ENCODE data around the gene U2AF2. TPM values are rescaled to one million over a fixed set of nuclear protein-coding genes. Genes with fewer than 3 reads are reported as not detected.
"Not testable (repeated sequence)": the region's sequence is repeated elsewhere in the genome, so short reads cannot be mapped to it uniquely, and the experiment has no call there.

U2AF2 gene
- total RNA-seq, 1 donor from 2014 or later, result 194 TPM

DNA sequence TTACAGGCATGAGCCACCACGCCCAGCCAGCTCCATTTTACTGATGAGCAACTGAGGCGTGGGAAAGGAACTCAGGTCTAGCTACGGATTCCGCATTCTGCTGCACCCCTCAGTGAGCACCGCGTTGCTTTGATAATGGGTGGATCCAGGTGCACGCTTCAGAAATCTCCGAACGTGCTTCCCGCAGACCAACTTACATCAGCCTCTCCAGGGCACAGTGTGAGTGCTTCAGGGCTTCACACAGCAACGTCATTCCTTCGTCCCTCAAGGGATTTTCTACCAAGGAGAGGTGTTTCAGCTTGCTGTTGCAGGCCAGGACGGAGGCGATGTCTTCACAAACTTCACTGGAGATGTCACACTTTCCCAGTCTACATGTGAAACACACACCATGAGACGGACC is 61.7 kb downstream of the U2AF2 start:
- Histone ChIP-seq H2AFZ (ENCODE audit: low read depth, low read length) (no peak overlapping the region), H3K4me1 (ENCODE audit: insufficient read depth, low read length) (no peaks in the 10 kb centered on the region), H3K4me3 (ENCODE audit: insufficient read depth, low read depth, low read length) (no peak overlapping the region), H3K79me2 (ENCODE audit: insufficient read depth, low read length) (no peaks in the 10 kb centered on the region), H3K27ac (ENCODE audit: low read depth, low read length) (no peak overlapping the region), H3K4me2 (ENCODE audit: low read length) (no peak overlapping the region), H4K20me1 (ENCODE audit: insufficient read depth, low read length) (no peaks in the 10 kb centered on the region), H3K9ac (ENCODE audit: low read length) (no peak overlapping the region), H3K9me3 (ENCODE audit: insufficient read depth, low read depth, low read length) (no peaks in the 10 kb centered on the region), H3K27me3 (ENCODE audit: insufficient read depth, low read length) (no peaks in the 10 kb centered on the region), H3K36me3 (ENCODE audit: insufficient read depth, low read length) (no peaks in the 10 kb centered on the region)
- Mint-ChIP-seq H3K4me3 (ENCODE audit: unreplicated experiment) (no peak overlapping the region), H3K27me3 (ENCODE audit: low read depth, unreplicated experiment) (no peaks in the 10 kb centered on the region), H3K9me3 (ENCODE audit: unreplicated experiment) (peaks cover 36% of the 10 kb centered on the region), H3K4me1 (ENCODE audit: low read depth, unreplicated experiment) (no peaks in the 10 kb centered on the region), H3K36me3 (ENCODE audit: low read depth, unreplicated experiment) (no peaks in the 10 kb centered on the region), H3K27ac (ENCODE audit: unreplicated experiment) (no peak overlapping the region)
- TF ChIP-seq, protein P1, sequence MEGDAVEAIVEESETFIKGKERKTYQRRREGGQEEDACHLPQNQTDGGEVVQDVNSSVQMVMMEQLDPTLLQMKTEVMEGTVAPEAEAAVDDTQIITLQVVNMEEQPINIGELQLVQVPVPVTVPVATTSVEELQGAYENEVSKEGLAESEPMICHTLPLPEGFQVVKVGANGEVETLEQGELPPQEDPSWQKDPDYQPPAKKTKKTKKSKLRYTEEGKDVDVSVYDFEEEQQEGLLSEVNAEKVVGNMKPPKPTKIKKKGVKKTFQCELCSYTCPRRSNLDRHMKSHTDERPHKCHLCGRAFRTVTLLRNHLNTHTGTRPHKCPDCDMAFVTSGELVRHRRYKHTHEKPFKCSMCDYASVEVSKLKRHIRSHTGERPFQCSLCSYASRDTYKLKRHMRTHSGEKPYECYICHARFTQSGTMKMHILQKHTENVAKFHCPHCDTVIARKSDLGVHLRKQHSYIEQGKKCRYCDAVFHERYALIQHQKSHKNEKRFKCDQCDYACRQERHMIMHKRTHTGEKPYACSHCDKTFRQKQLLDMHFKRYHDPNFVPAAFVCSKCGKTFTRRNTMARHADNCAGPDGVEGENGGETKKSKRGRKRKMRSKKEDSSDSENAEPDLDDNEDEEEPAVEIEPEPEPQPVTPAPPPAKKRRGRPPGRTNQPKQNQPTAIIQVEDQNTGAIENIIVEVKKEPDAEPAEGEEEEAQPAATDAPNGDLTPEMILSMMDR (IDR thresholded peaks at IDR 0.05; ENCODE audit: insufficient read depth, low read depth, low read length), result no peak
- no peak for TF ChIP-seq EZH2 (IDR thresholded peaks at IDR 0.05; ENCODE audit: insufficient read depth, low read length)
- no peak for DNase-seq (ENCODE audit: low read depth)
- no peak for FAIRE-seq

DNA sequence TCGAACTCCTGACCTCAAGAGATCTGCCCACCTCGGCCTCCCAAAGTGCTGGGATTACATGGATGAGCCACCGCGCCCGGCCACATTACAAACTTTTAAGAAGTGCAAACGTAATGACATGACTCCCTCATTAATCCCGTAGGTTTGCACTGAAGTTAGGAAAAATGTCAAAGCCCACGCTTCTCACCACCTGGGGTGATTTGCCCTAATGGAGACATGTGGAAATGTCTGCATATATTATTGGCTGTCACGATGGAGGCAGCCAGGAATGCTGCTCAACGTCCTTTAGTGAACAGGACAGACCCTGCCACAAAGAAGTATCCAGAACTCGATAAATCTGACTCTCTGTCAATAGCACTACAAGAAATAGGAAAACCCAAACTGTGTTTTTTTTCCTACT is 62.4 kb downstream of the U2AF2 start:
- no peaks in the 10 kb centered on the region for H3K4me1 Mint-ChIP-seq (ENCODE audit: low read depth, unreplicated experiment)
- Histone ChIP-seq H3K9ac (ENCODE audit: low read length) (no peak overlapping the region), H3K36me3 (ENCODE audit: insufficient read depth, low read length) (no peaks in the 10 kb centered on the region), H3K79me2 (ENCODE audit: insufficient read depth, low read length) (no peaks in the 10 kb centered on the region), H2AFZ (ENCODE audit: low read depth, low read length) (no peak overlapping the region), H3K4me2 (ENCODE audit: low read length) (no peak overlapping the region), H4K20me1 (ENCODE audit: insufficient read depth, low read length) (no peaks in the 10 kb centered on the region), H3K27me3 (ENCODE audit: insufficient read depth, low read length) (no peaks in the 10 kb centered on the region), H3K4me3 (ENCODE audit: insufficient read depth, low read depth, low read length) (no peak overlapping the region), H3K4me1 (ENCODE audit: insufficient read depth, low read length) (no peaks in the 10 kb centered on the region), H3K27ac (ENCODE audit: low read depth, low read length) (no peak overlapping the region), H3K9me3 (ENCODE audit: insufficient read depth, low read depth, low read length) (no peaks in the 10 kb centered on the region)
- H3K9me3 Mint-ChIP-seq (ENCODE audit: unreplicated experiment), result peaks cover 32% of the 10 kb centered on the region
- FAIRE-seq (no peak), DNase-seq (ENCODE audit: low read depth) (no peak)
- TF ChIP-seq, protein P1 (IDR thresholded peaks at IDR 0.05; ENCODE audit: insufficient read depth, low read depth, low read length), result no peak
- TF ChIP-seq EZH2 (IDR thresholded peaks at IDR 0.05; ENCODE audit: insufficient read depth, low read length), result no peak
- no peak overlapping the region for H3K27ac Mint-ChIP-seq (ENCODE audit: unreplicated experiment)
- H3K27me3 Mint-ChIP-seq (ENCODE audit: low read depth, unreplicated experiment), result no peaks in the 10 kb centered on the region
- H3K4me3 Mint-ChIP-seq (ENCODE audit: unreplicated experiment), result no peak overlapping the region
- H3K36me3 Mint-ChIP-seq (ENCODE audit: low read depth, unreplicated experiment), result no peaks in the 10 kb centered on the region

DNA sequence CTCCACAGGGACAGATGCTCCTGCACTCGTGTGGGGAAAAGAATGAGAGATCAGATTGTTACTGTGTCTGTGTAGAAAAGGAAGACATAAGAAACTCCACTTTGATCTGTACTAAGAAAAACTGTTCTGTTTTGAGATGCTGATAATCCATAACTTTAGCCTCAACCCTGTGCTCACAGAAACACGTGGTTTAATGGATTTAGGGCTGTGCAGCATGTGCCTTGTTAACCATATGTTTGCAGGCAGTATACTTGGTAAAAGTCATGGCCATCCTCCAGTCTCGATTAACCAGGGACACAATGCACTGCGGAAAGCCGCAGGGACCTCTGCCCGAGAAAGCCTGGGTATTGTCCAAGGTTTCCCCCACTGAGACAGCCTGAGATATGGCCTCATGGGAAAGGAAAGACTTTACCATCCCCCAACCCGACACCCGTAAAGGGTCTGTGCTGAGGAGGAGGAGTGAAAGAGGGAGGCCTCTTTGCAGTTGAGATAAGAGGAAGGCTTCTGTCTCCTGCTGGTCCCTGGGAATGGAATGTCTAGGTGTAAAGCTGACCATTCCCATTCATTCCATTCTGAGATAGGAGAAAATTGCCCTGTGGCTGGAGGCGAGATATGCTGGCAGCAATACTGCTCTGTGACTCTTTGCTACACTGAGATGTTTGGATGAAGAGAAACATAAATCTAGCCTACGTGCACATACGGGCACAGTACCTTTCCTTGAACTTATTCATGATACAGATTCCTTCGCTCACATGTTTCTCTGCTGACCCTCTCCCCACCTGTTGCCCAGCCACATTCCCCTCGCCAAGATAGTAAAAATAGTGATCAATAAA is 63.3 kb downstream of the U2AF2 start:
- H3K4me2 ChIP-seq (ENCODE audit: low read length); DNase-seq (ENCODE audit: low read depth); H3K36me3 Mint-ChIP-seq (ENCODE audit: low read depth, unreplicated experiment); H3K9me3 ChIP-seq (ENCODE audit: insufficient read depth, low read depth, low read length); H4K20me1 ChIP-seq (ENCODE audit: insufficient read depth, low read length); H2AFZ ChIP-seq (ENCODE audit: low read depth, low read length); H3K36me3 ChIP-seq (ENCODE audit: insufficient read depth, low read length); H3K4me3 ChIP-seq (ENCODE audit: insufficient read depth, low read depth, low read length); H3K4me3 Mint-ChIP-seq (ENCODE audit: unreplicated experiment); FAIRE-seq; H3K27ac Mint-ChIP-seq (ENCODE audit: unreplicated experiment); H3K4me1 ChIP-seq (ENCODE audit: insufficient read depth, low read length); H3K9ac ChIP-seq (ENCODE audit: low read length); H3K79me2 ChIP-seq (ENCODE audit: insufficient read depth, low read length); H3K27me3 ChIP-seq (ENCODE audit: insufficient read depth, low read length); H3K4me1 Mint-ChIP-seq (ENCODE audit: low read depth, unreplicated experiment); H3K27me3 Mint-ChIP-seq (ENCODE audit: low read depth, unreplicated experiment); H3K27ac ChIP-seq (ENCODE audit: low read depth, low read length): not testable (repeated sequence)
- peaks cover 31% of the 10 kb centered on the region for H3K9me3 Mint-ChIP-seq (ENCODE audit: unreplicated experiment)

All from astrocyte (in vitro differentiated cells and primary cell).